NCI-H82 treated with DMSO at 0.1 percent for 48 hours (cell line): ENCODE data around the gene ATP11C.
"Not testable (repeated sequence)": the region's sequence is repeated elsewhere in the genome, so short reads cannot be mapped to it uniquely, and the experiment has no call there.

ENCODE experiments used
- DNase-seq: peaks from one replicate; lab custom pipeline; 2025; ENCODE audit not compliant: unreplicated experiment; lab: John Stamatoyannopoulos, UW

ATP11C gene

DNA sequence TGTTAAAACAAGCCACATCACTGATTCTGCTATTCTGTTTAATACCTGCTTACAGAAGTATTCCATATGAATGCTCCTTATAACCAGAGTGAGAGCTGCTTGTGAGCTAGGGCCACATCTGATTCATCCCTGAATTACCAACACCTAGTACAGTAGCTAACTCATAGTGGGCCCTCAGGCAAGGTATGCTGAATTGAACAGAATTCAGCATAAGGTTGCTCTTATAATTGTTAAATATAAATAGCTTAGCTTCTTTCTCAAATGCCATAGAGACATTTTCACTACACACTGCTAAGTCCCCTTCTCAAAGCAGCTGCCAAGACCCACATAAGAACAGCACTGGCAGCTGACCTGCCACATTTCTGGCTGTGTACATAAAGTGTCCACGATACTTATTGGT is 197.9 kb downstream of the ATP11C start:
- no peak for DNase-seq

DNA sequence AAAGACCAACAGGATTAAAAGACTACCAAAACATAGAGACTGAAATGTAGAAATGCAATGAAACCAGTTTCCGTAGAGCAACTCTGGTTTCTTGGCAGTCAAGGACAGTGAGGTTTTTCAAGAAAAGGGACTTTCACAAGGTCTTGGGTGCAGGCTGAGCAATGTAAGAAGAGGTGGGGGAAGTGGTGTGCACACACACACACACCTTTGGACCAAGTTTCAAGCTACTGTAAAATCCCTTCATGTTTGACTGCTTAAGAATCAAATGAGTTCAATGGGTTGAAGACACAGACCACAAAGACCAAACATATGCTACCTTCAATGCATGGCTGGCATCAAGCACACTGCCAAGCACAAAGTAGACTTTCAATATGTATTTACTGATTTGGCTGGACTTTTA is 207.1 kb downstream of the ATP11C start:
- no peak for DNase-seq

DNA sequence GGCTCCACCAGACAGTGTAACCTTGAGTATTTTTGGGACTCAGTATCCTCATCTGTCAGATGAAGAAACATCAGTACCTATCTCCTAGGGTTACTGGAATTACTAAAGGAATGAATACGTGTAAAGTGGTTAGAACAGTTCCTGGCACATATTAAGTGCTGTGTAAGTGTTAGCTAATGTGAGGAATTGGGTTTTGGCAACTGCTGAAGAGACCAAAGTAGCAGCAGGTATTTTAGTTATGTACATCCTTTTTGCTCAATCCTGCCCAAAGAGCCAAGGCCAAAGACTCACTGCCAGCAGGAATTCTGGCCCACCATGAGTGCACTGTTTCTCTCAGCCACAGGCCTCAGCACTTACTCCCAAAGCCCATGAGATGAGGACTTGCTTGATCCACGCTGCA is 208.2 kb downstream of the ATP11C start:
- no peak for DNase-seq

DNA sequence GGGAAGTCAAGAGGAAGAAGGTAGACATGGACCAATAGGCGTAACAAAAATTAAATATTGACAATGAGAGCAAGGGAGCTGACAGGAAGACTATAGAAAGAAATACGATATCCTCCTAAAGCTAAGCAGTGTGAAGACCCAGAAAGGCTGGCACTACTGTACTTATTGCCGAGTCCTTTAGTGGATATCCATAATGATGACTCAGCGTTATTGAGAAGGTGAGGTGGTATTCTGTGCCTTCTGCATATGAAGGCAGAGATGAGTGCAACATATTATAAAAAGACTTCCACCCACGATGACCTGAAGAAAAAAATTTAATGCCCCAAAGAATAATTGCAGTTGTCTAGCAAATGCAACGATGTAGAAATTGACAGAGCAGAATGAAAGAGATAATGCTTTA is 211.9 kb downstream of the ATP11C start:
- no peak for DNase-seq

DNA sequence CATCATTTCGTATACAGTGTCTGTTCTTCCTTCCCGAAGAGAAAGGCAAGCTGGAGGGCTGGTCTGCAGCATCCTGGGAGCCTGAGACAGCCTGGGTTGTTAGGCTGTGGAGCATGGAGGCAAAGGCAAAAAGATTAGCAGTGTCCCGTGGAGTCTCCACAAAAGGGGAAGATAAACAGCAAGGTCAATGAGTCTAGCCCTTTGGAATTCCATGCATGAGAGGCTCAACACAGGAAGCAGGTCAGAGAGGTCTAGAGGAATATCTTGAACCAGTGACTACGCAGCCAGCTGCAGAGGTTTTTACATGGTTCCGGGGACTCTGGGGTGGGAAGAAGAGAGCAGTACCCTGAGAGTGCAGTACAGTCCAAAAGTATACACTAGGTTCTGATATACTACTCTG is 212.7 kb downstream of the ATP11C start:
- DNase-seq, result no peak

DNA sequence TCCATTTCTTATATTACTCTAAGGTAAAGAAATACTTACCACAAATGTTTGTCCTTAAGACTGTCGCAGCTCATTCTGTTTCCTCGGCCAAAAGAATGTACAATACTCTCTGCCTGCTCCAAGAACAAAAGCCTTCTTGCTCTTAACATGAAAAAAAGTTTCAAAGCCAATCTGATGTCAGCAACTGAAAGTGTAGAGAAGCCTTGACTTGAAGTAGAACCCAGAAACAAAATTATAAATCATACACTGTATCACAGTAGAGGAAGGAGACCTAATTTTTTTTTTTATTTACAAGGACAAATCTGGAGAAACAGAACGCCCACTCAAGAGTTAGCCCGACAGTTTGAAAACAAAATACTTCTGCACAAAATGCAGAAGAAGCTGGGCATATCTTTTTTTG is 224.8 kb downstream of the ATP11C start, which contains the start of gene MCF2:
Gene MCF2 (minus strand): TSS at position 101 of the 400 bp plus-strand sequence. CDS start 56,423 bp downstream, outside the sequence.
- no peak for DNase-seq

DNA sequence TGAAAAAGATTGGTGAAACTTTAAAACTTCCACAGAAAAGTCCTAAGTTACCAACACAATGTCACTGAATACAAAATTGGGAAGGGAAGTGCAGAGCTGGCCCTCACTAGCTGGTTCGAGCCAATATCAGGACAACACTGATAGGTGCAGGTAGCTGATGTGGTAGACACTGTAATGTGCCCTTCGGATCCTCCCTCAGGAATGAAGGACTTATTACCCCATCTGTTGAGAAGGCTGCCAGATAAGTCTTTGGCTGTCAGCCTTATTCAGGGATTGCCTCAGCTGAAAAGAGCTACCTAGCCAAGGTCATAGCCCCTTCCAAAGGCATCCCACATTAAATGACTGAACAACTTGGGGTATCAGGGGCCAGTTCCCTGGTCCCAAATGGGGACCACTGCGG is 230.2 kb downstream of the ATP11C start:
- no peak for DNase-seq

DNA sequence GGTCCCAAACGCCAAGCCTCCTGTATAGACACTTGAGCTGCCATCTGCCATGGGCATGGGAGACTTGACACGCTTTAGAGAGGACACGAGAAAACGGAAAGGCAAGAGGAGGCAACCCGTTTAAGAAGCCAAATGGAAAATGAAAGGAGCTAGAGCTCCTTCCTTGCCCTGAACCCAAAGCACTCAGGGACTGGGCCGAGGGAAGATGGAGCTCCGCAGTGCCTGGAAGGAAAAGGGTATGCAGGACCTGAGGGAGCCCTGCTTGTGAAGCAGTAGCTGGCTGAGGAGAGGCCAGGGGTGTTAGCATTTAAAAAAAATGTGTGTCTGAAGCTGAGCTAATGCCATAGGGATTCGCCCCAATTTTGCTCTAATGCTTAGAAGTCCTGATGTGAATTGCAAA is 239.9 kb downstream of the ATP11C start:
- no peak for DNase-seq

DNA sequence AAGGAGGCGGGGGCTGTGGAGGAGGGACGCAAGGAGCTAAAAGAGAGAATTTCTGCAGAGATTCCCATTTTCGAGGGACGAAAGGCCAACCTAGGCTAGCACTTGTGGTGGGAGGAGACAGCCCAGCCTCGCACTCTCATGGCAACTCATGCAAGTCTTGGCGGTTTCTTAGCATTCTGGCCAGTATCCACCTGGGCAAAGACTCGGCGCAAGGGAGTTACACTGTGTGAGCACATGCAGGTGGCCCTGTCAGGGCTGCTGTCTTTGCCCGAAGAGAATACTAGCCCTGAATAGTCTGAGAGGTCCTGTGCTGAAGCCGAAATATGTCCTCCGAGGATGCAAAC is 240.4 kb downstream of the ATP11C start:
- no peak for DNase-seq

DNA sequence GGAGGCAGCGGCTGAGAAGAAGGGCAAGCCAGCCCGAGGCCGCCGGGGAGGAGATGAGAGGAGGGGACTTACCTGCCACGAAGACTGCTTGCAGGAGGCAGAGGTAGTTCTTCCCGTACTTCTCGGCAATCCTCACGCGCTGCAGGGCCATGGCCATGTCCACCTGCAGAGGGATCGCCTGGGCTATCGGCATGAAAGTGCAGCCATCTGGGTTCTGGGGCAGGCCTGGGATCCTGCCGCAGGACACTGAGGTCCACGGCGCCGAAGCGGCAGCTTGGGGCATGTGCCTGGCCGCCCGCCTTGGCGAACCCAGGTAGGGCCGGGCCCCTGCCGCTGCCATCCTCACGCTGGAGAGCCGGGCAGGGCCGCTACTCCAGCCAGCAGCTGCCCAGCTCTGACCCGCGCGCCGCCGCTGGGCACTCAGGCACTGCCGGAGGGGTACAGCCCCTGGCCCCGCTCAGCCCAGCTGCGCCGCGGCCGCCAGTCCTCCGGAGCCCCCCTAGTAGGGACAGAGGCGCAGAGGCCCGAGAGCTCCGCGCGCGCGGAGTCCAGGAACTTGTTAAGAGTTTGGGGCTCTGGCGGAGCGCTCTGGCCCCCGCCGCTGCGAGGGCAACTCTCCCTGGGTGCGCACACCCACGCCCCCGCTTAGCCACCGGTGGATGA is 240.9 kb downstream of the ATP11C start:
- DNase-seq, result no peak

DNA sequence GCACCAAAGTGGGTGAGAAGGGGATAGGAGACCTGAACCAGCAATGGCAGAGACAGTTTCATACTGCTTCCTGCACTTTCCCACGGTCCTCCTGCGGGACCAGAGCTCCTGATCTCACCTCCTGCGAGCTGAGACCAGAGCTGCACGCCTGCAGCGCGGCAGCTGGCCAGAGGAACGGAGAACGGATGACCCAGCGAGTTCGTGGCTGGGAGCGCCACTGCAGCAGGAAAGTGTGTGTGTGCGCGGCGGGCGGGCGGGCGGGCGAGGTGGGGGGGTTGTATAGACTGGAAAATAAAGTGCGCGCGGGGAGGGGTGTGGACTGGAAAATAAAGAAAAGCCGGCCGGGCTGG is 241.4 kb downstream of the ATP11C start:
- DNase-seq, result no peak

DNA sequence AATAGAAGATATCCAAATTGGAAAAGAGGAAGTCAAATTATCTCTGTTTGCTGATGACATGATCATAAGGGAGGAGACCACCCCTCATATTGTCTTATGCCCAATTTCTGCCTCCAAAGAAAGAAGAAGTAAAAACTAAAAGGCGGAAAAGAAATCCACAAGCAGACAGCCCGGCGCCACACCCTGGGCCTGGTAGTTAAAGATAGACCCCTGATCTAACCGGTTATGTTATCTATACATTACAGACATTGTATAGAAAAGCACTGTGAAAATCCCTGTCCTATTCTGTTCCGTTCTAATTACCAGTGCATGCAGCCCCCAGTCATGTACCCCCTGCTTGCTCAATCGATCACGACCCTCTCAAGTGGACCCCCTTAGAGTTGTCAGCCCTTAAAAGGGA is 247.7 kb downstream of the ATP11C start:
- DNase-seq, result not testable (repeated sequence)

DNA sequence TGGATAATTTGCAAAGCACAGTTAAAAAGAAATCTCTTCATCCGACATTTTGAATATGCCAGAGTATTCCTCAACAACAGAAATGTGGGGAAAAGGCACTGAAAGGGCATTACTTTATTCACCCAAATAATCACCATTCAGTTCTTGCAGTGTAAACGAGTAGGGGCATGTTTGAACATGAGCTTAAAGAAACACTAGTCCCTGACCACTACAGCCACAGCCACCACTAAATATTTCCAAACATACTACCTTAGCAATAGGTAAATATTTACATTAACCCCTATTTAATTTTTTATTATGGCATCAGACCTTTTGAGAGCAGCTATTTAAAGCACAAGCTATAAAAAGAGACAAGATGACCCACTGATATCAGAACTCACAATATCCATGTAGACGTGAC is 252.5 kb downstream of the ATP11C start:
- DNase-seq, result no peak
